Measurements from ENCODE around the gene SYNDIG1L.

SYNDIG1L gene

DNA sequence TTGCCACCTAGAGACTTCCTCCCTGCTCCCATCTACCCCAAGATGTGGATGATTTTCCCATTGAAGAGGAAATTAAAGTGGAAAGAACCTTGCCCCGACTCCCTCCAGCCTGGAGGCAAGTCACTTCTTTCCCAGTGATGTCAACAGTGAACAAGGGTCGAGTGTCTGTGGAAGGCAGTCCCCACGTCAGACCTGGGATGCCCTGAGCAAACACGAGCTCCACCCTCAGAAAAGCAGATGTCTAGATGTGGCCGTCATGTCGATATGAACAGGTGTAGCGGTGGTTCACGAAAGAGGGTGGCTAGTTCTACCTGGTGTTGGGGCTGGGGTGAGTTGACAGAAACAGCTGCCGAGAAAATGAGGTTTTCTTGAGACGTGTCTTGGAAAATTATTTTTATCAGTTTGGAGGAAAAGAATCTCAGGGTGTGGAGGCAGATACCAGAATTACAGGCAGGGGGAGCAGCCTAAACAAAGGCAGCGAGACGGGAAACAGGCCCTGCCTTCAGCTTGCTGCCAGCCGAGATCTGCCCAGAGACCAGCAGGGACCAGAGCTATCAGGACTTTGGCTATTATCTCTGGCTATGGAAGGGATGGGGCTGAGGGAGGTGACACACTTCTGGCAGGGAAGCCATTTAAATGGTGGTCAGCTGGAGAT is 25.9 kb downstream of the SYNDIG1L start:
- Histone ChIP-seq H3K4me2 (ENCODE audit: low read depth, low read length, poor library complexity, severe bottlenecking) (no peak overlapping the region), H3K9me2 (replicated peaks; ENCODE audit: insufficient read depth, low read length) (no peaks in the 10 kb centered on the region), H4K20me1 (ENCODE audit: low read depth, low read length) (no peaks in the 10 kb centered on the region), H3K36me3 (ENCODE audit: low read length) (no peaks in the 10 kb centered on the region), H3K9me3 (ENCODE audit: insufficient read depth, low read length) (no peaks in the 10 kb centered on the region), H2AFZ (ENCODE audit: low read depth, low read length, severe bottlenecking) (no peak overlapping the region), H3K27me3 (ENCODE audit: low read length) (no peaks in the 10 kb centered on the region), H3K4me3 (ENCODE audit: insufficient read depth, low read length, poor library complexity, severe bottlenecking) (no peak overlapping the region), H3K79me2 (ENCODE audit: insufficient read depth, low read length) (no peaks in the 10 kb centered on the region), H3K27ac (ENCODE audit: low read depth, low read length) (no peak overlapping the region), H3F3A (ENCODE audit: insufficient read depth) (no peaks in the 10 kb centered on the region), H3K9ac (ENCODE audit: low read length) (no peak overlapping the region)
- TF ChIP-seq, protein P1, sequence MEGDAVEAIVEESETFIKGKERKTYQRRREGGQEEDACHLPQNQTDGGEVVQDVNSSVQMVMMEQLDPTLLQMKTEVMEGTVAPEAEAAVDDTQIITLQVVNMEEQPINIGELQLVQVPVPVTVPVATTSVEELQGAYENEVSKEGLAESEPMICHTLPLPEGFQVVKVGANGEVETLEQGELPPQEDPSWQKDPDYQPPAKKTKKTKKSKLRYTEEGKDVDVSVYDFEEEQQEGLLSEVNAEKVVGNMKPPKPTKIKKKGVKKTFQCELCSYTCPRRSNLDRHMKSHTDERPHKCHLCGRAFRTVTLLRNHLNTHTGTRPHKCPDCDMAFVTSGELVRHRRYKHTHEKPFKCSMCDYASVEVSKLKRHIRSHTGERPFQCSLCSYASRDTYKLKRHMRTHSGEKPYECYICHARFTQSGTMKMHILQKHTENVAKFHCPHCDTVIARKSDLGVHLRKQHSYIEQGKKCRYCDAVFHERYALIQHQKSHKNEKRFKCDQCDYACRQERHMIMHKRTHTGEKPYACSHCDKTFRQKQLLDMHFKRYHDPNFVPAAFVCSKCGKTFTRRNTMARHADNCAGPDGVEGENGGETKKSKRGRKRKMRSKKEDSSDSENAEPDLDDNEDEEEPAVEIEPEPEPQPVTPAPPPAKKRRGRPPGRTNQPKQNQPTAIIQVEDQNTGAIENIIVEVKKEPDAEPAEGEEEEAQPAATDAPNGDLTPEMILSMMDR (IDR thresholded peaks at IDR 0.05; ENCODE audit: insufficient read depth, low read length, poor library complexity, severe bottlenecking) = no peak
- no peak for TF ChIP-seq EZH2phosphoT487 (conservative IDR thresholded peaks at IDR 0.05; ENCODE audit: low read length)

GRCh38 chr14:74395094-74395493 is 30.9 kb downstream of the SYNDIG1L start:
- no peaks in the 10 kb centered on the region for H3K9me2 ChIP-seq (replicated peaks; ENCODE audit: insufficient read depth, low read length)
- no peaks in the 10 kb centered on the region for H3K9me3 ChIP-seq (ENCODE audit: insufficient read depth, low read length)
- TF ChIP-seq, protein P1 (IDR thresholded peaks at IDR 0.05; ENCODE audit: insufficient read depth, low read length, poor library complexity, severe bottlenecking) = no peak
- TF ChIP-seq EZH2phosphoT487 (conservative IDR thresholded peaks at IDR 0.05; ENCODE audit: low read length) = no peak
- H3K27ac ChIP-seq (ENCODE audit: low read depth, low read length) = no peak overlapping the region
- no peaks in the 10 kb centered on the region for H3K27me3 ChIP-seq (ENCODE audit: low read length)
- H3K36me3 ChIP-seq (ENCODE audit: low read length) = no peaks in the 10 kb centered on the region
- H3F3A ChIP-seq (ENCODE audit: insufficient read depth) = no peaks in the 10 kb centered on the region
- H3K4me2 ChIP-seq (ENCODE audit: low read depth, low read length, poor library complexity, severe bottlenecking) = no peak overlapping the region
- no peak overlapping the region for H3K4me3 ChIP-seq (ENCODE audit: insufficient read depth, low read length, poor library complexity, severe bottlenecking)
- H3K79me2 ChIP-seq (ENCODE audit: insufficient read depth, low read length) = no peaks in the 10 kb centered on the region
- H4K20me1 ChIP-seq (ENCODE audit: low read depth, low read length) = no peaks in the 10 kb centered on the region
- H2AFZ ChIP-seq (ENCODE audit: low read depth, low read length, severe bottlenecking) = no peak overlapping the region
- no peak overlapping the region for H3K9ac ChIP-seq (ENCODE audit: low read length)

DNA sequence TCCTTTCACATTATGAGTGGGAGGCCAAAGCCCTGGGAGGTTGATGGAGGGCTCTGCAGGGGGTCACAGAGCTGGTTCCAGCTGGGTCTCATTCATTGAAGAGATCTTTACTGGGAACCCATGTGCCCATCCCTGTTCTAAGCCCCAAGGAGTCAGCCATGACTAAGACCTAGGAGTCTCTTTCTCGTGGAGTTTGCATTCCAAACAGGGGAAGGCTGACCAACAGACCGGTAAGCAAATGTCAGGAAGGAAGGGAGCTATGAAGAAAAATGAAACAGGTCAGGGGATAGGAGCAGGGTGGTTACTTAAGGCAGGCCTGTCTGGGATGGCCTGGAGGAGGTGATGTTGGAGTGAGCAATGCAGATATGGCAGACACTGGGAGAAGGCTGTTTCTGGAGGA is 31.5 kb downstream of the SYNDIG1L start:
- H4K20me1 ChIP-seq (ENCODE audit: low read depth, low read length) = no peaks in the 10 kb centered on the region
- H3K36me3 ChIP-seq (ENCODE audit: low read length) = no peaks in the 10 kb centered on the region
- H3K9me2 ChIP-seq (replicated peaks; ENCODE audit: insufficient read depth, low read length) = no peaks in the 10 kb centered on the region
- no peaks in the 10 kb centered on the region for H3F3A ChIP-seq (ENCODE audit: insufficient read depth)
- H3K27me3 ChIP-seq (ENCODE audit: low read length) = no peaks in the 10 kb centered on the region
- H3K4me3 ChIP-seq (ENCODE audit: insufficient read depth, low read length, poor library complexity, severe bottlenecking) = no peak overlapping the region
- no peaks in the 10 kb centered on the region for H3K79me2 ChIP-seq (ENCODE audit: insufficient read depth, low read length)
- H3K9me3 ChIP-seq (ENCODE audit: insufficient read depth, low read length) = no peaks in the 10 kb centered on the region
- no peak overlapping the region for H3K27ac ChIP-seq (ENCODE audit: low read depth, low read length)
- no peak overlapping the region for H3K9ac ChIP-seq (ENCODE audit: low read length)
- TF ChIP-seq, protein P1 (IDR thresholded peaks at IDR 0.05; ENCODE audit: insufficient read depth, low read length, poor library complexity, severe bottlenecking) = no peak
- TF ChIP-seq EZH2phosphoT487 (conservative IDR thresholded peaks at IDR 0.05; ENCODE audit: low read length) = no peak
- H2AFZ ChIP-seq (ENCODE audit: low read depth, low read length, severe bottlenecking) = no peak overlapping the region
- H3K4me2 ChIP-seq (ENCODE audit: low read depth, low read length, poor library complexity, severe bottlenecking) = no peak overlapping the region

Data from SU-DHL-6 (cell line).